ENCODE measurements around the gene CDK17. TPM values are rescaled to one million over a fixed set of nuclear protein-coding genes. Genes with fewer than 3 reads are reported as not detected.
"Not testable (repeated sequence)": the region's sequence is repeated elsewhere in the genome, so short reads cannot be mapped to it uniquely, and the experiment has no call there.

The CDK17 gene
- total RNA-seq, 1 donor from 2014 or later: 197 TPM

DNA sequence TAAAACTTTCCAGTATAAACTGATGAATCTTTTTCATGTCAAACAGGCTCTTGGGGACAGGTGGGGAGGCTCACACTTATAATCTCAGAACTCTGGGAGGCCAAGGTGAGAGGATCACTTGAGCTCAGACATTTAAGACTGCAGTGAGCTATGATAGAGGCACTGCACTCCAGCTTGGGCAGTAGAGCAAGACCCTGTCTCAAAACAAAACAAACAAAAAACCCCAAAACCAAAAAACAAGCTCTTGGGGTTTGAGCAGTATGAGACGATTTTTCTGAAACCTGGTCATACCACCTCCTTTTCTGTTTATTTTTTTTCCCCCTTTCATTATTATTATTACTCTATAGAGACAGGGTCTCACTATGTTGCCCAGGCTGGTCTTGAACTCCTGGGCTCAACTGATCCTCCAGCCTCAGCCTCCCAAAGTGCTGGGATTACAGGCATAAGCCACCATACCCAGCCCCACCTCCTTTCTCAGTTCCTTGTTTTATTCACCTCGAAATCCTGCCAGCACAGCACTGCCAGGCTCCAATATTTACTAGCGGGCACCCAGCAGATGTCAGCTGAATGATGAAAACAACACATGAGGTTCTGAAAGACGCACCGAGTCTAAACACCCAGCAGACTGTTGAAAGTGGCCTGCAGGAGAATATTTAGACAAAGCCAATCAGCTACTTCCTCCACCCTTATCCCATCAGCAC, 19.5 kb upstream of the CDK17 start:
- no peak for DNase-seq (ENCODE audit: extremely low read depth, low read depth, low spot score)

DNA sequence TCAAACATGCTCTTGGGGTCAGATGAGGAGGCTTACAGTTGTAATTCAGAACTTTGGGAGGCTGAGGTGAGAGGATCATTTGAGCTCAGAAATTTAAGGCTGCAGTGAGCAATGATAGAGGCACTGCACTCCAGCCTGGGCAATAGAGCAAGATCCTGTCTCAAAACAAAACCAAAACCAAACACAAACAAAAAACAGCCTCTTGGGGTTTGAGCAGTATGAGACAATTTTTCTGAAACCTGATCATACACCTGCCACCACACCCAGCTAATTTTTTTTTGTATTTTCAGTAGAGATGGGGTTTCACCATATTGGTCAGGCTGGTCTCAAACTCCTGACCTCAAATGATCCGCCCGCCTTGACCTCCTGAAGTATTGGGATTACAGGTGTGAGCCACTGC, 17.4 kb upstream of the CDK17 start:
- DNase-seq (ENCODE audit: extremely low read depth, low read depth, low spot score): not testable (repeated sequence)

DNA sequence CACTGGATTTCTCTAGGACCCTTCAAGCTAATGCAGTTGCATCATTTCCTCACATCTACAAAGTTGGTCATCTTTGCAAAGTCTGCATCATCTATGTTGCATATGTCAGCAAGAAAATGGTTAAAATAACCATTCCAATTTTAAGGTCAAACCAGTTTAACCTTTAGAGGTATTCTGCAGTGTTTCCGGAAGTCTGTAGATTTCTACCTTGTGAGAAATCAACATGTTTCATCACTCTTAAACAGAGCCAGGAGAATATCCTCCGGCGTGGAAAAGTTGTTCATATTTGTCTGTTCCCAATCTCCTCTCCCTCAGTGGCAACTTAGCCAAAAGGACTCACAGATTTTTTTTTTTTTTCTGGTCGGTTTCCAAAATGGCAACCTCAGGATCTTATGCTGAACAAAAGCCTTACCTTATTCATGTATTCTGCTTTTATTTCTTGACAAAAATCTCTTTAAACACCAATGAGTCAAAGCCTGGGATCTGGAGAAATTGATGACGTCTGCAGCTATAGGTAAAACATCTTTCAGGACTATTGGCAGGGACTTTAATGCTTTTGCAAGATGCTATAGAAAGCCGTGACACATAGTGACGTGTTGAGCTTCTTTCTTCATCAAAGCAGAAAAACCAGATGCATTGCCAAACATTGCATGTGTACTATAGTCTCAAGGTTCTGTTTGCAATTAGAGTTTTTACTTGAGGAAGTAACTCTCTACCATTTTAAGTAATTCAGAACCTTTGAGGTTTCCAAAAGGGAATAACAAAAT, 16.0 kb upstream of the CDK17 start:
- no peak for DNase-seq (ENCODE audit: extremely low read depth, low read depth, low spot score)

DNA sequence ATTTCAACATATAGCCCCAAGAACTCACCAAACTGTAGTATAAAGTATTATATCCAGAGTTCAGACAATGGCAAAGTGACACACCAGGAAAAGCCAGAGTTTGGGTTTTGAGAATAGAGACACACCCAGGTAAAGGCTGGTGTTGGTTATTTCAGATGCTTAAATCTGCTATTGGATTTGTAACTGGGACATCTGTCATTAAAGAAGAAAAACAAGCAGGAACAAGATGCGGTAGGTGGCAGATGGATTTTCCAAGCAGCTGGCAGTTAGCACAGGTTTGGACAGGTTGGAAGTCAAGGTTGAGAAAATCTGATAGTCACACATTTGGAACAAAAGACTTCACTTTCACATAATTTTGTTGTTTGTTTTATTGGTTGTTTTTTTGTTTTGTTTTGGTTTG, 14.4 kb upstream of the CDK17 start:
- no peak for DNase-seq (ENCODE audit: extremely low read depth, low read depth, low spot score)

DNA sequence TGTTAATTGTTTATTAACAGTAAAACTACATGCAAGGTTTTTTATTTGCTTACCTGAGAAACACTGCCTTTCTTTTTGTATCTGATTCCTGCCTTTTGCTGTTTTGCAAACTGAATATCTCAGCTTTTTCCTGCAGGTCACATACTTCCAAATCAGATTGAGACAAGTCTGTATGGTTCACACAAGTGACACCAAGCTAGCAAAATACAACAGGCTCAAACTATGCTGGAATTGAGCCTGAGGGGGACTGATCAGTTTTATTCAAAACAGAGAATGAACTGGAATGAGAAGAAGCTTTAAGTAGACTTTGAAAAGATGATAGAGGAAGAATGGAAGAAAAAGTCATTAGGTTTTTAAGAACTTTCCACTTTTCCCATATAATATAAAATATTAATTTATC, 12.2 kb upstream of the CDK17 start:
- no peak for DNase-seq (ENCODE audit: extremely low read depth, low read depth, low spot score)

DNA sequence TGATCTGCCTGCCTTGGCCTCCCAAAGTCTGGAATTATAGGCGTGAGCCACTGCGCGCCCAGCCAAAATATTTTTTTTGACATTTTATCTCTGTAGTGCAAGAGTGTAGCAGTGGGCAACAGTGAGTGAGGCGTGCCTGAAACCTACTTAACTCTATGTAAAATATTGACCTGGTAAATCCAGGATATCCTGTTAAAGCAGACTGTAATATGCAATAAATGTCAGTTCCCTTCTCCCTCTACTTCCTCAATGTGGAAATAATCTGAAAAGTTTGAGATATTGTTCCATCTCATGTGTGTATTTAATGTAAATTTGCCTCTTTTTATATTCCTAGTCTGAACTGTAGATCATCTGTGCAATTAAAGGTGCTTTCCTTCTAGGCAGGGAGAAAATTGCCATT, 9.5 kb upstream of the CDK17 start:
- no peak for DNase-seq (ENCODE audit: extremely low read depth, low read depth, low spot score)

DNA sequence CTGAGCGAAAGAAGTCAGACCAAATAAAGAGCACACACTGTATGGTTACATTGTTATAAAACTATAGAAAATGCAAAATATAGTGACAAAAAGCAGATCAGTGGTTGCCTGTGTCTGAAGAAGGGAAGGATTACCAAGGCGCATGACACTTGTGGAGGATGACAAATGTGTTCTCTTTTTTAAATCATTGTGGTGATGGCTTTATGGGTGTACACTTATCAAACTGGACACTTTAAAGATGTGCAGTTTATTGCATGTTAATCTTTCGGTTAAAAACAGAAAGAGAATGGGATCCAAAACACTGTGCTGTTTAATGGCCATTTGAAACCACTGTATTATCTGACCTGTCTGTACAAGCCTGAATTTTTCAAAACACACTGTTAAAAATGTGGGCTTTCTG, 8.8 kb upstream of the CDK17 start:
- DNase-seq (ENCODE audit: extremely low read depth, low read depth, low spot score): no peak

DNA sequence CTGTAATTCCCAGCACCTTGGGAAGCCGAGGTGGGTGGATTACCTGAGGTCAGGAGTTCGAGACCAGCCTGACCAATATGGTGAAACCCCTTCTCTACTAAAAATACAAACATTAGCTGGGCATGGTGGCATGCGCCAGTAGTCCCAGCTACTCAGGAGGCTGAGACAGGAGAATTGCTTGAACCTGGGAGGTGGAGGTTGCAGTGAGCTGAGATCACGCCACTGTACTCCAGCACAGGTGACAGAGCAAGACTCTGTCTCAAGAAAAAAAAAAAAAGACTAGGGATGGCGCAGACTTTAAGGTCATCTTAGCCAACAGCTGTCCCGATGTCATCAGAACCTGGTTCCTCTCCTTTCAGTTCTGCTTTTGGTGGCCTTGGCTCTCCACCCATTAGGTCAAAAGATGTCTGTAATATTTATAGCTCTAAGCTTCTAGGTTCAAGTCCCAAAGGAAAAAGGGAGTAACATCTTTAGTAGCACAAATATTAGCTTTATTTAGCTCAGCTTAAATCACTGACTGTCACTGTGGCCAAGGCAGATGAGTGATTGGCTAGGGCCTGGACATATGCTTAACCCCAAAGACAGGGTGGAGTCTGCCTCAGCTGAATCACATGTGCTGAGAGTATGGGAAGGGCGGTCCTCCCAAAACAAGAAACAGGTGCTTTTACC, 7.3 kb upstream of the CDK17 start:
- DNase-seq (ENCODE audit: extremely low read depth, low read depth, low spot score): not testable (repeated sequence)

DNA sequence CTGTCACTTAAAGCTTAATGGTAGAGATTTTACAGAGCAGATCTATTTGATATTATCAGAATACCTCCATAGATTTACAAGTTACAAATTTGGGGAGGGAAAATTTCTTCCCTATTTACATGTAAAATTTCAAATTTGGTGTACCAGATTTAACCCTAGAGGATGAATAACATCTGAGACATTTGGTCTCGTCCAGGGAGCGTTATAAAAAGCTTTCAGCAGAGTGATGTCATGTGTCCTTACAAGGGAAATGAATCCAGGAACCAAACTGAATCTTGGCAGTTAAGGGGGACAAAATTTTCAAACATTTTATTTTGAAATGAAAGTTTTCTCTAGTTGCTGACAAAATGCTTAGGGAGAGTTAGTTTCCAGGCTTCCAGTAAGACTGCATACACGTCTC, 4.5 kb upstream of the CDK17 start:
- DNase-seq (ENCODE audit: extremely low read depth, low read depth, low spot score): no peak

DNA sequence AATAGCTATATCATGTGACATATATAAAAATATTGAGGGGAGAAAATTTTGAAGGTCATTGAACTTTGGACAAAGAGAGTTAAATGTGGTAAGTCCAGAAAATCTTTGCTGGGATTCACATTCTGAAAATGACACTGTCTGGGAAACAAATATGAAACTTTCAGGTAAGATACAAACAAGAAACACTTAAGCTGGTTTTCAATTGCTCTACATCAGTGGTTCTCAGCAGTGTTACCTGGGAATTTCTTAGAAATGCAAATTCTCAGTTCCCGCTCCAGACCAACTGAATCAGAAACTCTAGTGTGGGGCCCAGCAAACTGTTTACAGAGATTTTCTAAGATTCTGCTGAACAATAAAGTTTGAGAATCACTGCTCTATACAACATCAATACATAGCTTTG, 3.6 kb upstream of the CDK17 start:
- DNase-seq (ENCODE audit: extremely low read depth, low read depth, low spot score): no peak

DNA sequence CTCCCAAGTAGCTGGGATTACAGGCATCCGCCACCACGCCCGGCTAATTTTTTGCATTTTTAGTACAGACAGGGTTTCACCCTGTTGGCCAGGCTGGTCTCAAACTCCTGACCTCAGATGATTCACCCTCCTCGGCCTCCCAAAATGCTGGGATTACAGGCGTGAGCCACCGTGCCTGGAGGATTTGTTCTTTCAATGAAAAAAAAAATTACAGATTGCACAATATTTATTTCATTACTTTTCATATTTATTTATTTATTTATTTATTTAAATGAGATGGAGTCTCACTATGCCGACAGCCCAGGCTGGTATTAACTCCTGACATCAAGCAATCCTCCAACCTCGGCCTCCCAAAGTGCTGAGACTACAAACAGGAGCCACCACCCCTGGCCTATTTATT, 2.3 kb upstream of the CDK17 start:
- DNase-seq (ENCODE audit: extremely low read depth, low read depth, low spot score): not testable (repeated sequence)

DNA sequence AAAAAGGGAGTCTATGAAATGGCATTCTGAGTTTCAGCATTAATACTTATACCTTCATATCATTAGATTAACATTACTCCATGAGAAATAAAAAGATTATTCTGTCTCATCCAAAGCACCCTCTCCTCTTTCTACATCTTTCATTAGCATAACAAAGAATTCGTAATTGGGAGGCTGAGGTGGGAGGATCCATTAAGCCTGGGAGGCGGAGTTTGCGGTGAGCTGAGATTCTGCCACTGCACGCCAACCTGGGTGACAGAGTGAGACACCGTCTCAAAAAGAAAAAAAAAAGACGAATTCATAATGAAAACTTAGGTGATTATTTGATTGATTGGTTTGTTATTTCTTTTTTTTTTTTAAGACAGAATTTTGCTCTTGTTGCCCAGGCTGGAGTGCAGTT, 1.8 kb upstream of the CDK17 start:
- no peak for DNase-seq (ENCODE audit: extremely low read depth, low read depth, low spot score)

DNA sequence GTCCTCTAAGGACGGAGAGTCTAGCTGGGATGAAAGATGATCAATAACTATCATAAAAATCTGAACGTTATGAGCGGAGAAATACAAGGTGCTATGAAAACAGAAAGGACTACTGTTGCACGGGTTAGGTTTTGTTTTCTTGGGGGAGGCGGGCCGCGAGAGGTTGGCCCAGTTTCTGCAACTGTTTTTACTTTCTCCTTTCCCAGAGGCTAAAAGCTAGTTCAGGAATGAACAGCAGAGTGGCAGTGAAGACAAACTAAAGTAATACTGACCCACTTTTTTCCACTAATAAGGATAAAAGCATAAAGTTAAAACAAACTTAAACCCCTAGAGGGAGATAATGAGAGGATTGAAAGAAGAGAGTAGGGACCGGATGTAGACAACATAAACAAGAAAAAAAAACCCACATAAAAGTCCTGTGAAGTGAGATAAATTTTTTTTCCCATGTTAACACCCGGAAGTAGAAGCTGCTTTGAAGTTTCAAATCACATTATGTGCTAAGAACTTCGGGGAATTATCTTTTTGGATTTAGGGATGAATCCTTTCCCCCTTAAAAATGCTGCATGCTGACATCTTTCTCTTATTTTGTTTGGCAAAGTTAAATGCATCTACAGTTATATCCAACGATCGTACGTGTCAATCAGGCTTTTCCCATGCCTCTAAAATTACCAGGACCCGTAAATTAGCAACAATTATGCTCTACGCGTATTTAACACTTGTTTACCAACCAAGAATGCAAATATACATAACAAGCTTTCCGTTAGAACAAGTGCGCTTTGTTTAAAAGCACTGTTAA, 1.0 kb upstream of the CDK17 start:
- no peak for DNase-seq (ENCODE audit: extremely low read depth, low read depth, low spot score)

DNA sequence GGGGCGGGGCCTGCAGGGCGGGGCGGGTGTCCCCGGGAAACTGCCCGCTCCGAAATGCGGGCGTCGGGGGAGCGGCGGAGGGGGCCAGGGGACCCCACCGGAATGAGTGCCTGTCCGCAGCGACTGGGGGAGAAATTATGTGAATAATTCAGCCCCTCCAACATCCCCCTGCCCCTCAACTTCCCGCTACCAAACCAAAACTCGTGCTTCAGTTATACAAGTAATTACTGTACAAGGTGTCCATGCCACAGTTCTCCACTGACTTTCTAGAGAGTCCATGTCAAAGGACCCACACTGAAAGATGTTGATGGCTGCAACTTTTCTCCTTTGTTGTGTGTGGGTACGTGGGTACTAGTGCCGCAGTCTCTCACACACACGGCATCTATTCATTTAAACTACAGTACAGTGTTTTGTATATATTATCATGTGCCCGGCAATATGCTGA, 414 bp upstream of the CDK17 start:
- DNase-seq (ENCODE audit: extremely low read depth, low read depth, low spot score): no peak

DNA sequence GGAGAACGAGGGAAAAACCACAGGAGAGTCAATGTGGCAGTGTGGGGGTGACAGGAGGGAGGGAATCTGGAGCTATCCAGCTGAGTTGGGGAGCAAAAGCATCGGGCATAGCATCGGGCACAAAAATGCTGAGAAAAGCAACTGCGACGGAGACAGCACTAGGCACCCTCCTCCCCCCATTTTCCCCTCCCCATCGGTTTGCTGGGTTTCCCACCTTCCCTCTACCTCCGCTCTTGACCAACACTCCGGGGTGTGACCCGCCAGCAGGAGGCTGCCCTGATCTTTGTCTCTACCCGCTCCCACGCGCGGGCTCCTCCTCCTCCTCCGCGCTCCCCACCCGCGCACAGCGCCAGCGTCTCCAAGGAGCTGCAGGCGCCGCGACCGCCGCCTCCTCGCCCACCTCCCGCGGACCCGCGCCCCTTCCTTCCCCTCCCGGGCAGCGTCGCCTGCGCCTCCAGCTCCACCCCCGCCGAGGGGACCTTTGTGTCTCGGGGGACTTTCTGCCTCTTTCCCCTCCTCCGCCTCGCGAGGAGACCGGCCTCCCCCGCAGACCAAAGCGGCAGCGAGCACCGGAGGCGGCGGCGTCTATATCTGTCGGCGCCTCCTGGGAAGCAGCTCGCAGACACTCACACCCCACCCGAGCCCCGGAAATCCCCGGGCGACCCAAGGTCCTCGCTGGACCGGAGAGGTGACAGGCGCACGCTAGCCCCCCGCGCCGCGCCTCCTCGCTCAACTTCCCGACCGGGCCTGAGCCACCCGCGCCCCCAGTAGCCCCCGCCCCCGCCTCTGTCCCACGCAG, 920 bp downstream of the CDK17 start:
- no peak for DNase-seq (ENCODE audit: extremely low read depth, low read depth, low spot score)

DNA sequence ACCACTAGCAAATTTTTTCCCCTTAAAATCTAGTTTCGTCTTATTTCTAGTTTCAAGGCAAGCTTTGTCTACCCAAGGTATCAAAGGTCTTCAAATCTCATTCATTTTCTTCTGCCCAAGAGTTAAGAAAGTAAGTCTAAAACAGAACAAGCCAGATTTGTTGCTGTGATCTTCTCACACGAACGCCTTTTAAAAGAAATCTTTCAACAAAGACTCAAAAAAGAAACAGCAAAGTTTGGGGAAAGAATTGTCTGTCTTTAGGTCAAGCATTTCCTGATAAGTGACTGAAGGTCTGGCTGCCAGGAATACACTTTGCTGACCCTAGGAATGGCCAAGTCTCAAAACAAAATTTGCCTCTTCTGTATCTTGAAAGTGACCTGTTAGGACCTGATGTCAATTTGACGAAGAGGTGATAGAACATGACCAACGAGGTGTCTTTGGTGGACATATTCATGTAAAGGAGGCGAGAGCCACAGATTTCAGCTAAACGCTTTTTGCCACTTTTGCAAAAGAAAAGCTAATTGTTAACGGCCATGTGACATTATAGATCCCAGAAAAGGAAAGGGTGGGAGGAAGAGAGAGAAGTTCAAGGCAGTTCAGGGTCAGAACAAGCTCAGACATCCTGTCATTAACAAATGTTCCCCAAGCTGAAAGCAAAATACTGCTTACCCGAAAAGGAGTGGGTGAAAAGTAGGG, 1.7 kb downstream of the CDK17 start:
- no peak for DNase-seq (ENCODE audit: extremely low read depth, low read depth, low spot score)

DNA sequence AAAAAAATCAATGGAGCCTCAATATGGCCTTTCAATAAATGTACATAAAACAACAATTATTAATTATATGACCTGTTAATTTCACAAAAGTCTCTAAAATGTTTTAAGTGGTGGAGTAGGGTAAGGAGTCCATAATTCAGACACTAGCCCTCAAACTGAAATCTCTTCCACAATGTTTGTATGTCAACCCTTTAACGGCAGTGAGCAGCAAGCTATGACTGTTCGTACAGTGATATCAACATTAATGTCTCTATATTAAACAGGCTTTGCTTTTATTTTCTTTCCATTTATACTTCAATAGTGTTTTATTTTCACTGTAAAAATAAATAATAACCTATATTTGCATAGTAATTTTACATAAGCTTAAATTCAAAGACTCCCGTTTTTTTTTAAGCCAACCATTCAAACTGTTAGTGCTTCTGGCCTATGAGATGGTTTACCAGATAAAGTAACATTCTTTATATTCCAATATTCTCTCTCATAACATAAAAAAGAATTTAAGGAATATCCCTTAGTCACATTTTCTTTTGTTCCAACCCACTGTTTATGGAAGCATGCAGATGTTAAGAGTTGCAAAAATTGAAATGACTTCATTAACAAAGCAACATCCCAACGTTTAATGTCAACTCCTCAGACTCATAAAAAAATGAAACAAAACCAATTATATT, 2.3 kb downstream of the CDK17 start:
- DNase-seq (ENCODE audit: extremely low read depth, low read depth, low spot score): no peak

DNA sequence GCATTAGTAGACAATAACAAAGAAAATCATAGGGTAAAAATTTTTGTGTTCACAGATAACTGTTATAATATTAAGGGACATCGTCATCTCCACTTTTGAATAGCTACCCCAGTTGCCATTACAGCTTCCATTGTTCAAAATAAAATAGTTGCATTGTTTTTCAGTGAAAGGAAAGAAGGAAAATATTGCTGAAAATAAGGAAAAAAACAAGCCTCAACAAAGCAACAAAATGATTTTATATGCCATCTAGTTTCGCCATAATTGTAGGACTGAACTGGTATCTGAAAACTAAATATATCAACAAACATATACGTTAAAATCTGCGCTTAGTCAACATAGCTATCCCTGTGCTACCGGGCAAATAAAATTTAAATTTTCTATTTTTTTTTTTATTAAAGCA, 3.3 kb downstream of the CDK17 start:
- no peak for DNase-seq (ENCODE audit: extremely low read depth, low read depth, low spot score)

DNA sequence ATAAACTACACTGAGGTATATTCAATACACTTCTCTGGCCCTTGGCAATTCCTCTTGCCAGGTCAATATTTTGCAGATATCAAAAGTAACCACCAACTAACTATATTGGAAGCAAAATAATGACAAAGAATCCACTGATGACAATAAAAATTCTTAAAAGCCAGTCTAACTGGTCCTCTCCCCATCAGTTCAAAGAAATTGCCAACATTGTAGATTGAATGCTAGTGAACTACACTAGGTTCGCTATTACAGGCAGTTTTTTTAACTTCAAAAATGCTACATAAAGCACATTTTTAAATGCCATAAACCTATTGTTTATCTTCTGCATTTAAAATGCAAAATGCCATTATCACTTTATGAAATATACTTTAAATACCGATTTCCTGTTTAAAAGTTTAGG, 4.0 kb downstream of the CDK17 start:
- DNase-seq (ENCODE audit: extremely low read depth, low read depth, low spot score): no peak

All from glomerular endothelial cell (primary cell).